SK-N-SH treated with all-trans-retinoic acid at 6 μM for 48 hours (cell line): Measurements from ENCODE around the gene DEFB112.

ENCODE experiments used
- ATAC-seq: fragments of 200-7000 bp; cut with Tn5 transposase; 3 replicates; pipeline ENCODE4 v1.9.1; 2020; ENCODE audit warnings: mild to moderate bottlenecking, moderate library complexity
- ARNTL ChIP-seq: fragments of 450-650 bp; formaldehyde crosslinking; IDR thresholded peaks from 2 replicates; pipeline ENCODE4 v1.5.0; 2020; ENCODE audit warnings: low read depth, mild to moderate bottlenecking, moderate library complexity, borderline replicate concordance
- BACH2 ChIP-seq: fragments of 250-450 bp; sonication (Bioruptor Pico); IDR thresholded peaks from 2 replicates; pipeline ENCODE4 v1.9.0; 2021; ENCODE audit warnings: mild to moderate bottlenecking, borderline replicate concordance
- CREB5 ChIP-seq: fragments of 250-450 bp; sonication (Bioruptor Pico); IDR thresholded peaks from 2 replicates; pipeline ENCODE4 v1.5.1; 2020; ENCODE audit warnings: low read depth, mild to moderate bottlenecking, moderate library complexity
- CSDC2 ChIP-seq: fragments of 250-450 bp; sonication (Bioruptor Pico); IDR thresholded peaks from 2 replicates; pipeline ENCODE4 v1.5.0; 2020; ENCODE audit warnings: mild to moderate bottlenecking, moderate library complexity
- CSRNP3 ChIP-seq: fragments of 250-450 bp; sonication (Bioruptor Pico); IDR thresholded peaks from 2 replicates; pipeline ENCODE4 v1.5.1; 2021; ENCODE audit warnings: mild to moderate bottlenecking, moderate library complexity
- ESRRG ChIP-seq: fragments of 250-450 bp; sonication (Bioruptor Pico); IDR thresholded peaks from 2 replicates; pipeline ENCODE4 v1.6.1; 2021; ENCODE audit warnings: mild to moderate bottlenecking
- ISL1 ChIP-seq: fragments of 250-450 bp; sonication (Bioruptor Pico); IDR thresholded peaks from 2 replicates; pipeline ENCODE4 v2.1.2; 2022; ENCODE audit warnings: mild to moderate bottlenecking, moderate library complexity
- OSR1 ChIP-seq: fragments of 250-450 bp; sonication (Bioruptor Pico); IDR thresholded peaks from 2 replicates; pipeline ENCODE4 v1.8.0; 2022; ENCODE audit warnings: moderate library complexity, mild to moderate bottlenecking, inconsistent platforms
- POU6F1 ChIP-seq: fragments of 250-450 bp; sonication (Bioruptor Pico); IDR thresholded peaks from 2 replicates; pipeline ENCODE4 v1.8.0; 2021; ENCODE audit warnings: low read depth, mild to moderate bottlenecking, moderate library complexity, borderline replicate concordance
- PPARA ChIP-seq: fragments of 250-450 bp; sonication (Bioruptor Pico); IDR thresholded peaks from 2 replicates; pipeline ENCODE4 v1.5.0; 2020; ENCODE audit warnings: mild to moderate bottlenecking, borderline replicate concordance
- RARB ChIP-seq: fragments of 250-450 bp; sonication (Bioruptor Pico); IDR thresholded peaks from 2 replicates; pipeline ENCODE4 v1.8.0; 2021; ENCODE audit warnings: mild to moderate bottlenecking, moderate library complexity
- SNAI2 ChIP-seq: fragments of 250-450 bp; sonication (Bioruptor Pico); IDR thresholded peaks from 2 replicates; pipeline ENCODE4 v1.5.0; 2020; ENCODE audit warnings: mild to moderate bottlenecking, moderate library complexity
- TCF4 ChIP-seq: fragments of 250-450 bp; sonication (Bioruptor Pico); IDR thresholded peaks from 2 replicates; pipeline ENCODE4 v1.8.0; 2021; ENCODE audit warnings: mild to moderate bottlenecking, moderate library complexity, borderline replicate concordance
- TOX ChIP-seq: fragments of 250-450 bp; sonication (Bioruptor Pico); IDR thresholded peaks from 2 replicates; pipeline ENCODE4 v1.8.0; 2021; ENCODE audit warnings: mild to moderate bottlenecking, moderate library complexity, borderline replicate concordance
- ZC3H10 ChIP-seq: fragments of 250-450 bp; sonication (Bioruptor Pico); IDR thresholded peaks from 2 replicates; pipeline ENCODE4 v1.5.1; 2021; ENCODE audit warnings: mild to moderate bottlenecking, moderate library complexity
- ZFP3 ChIP-seq: fragments of 250-450 bp; sonication (Bioruptor Pico); IDR thresholded peaks from 2 replicates; pipeline ENCODE4 v1.5.0; 2020; ENCODE audit warnings: mild to moderate bottlenecking, moderate library complexity
- ZFP30 ChIP-seq: fragments of 450-650 bp; formaldehyde crosslinking; IDR thresholded peaks from 2 replicates; pipeline ENCODE4 v1.5.0; 2022; ENCODE audit warnings: mild to moderate bottlenecking, moderate library complexity
- ZNF565 ChIP-seq: fragments of 450-650 bp; formaldehyde crosslinking; conservative IDR thresholded peaks from 2 replicates; pipeline ENCODE4 v1.5.0; 2020; ENCODE audit warnings: low read depth, mild to moderate bottlenecking, moderate library complexity
- ZNF70 ChIP-seq: fragments of 450-650 bp; formaldehyde crosslinking; IDR thresholded peaks from 2 replicates; pipeline ENCODE4 v1.5.0; 2020; ENCODE audit warnings: mild to moderate bottlenecking, moderate library complexity
- ZNF8 ChIP-seq: fragments of 450-650 bp; formaldehyde crosslinking; IDR thresholded peaks from 2 replicates; pipeline ENCODE4 v1.5.0; 2020; ENCODE audit warnings: mild to moderate bottlenecking, moderate library complexity

Gene DEFB112

GRCh38 chr6:50030777-50031562, 18.8 kb downstream of the DEFB112 start (continued):
- TF ChIP-seq CREB5 (CRISPR knock-in tag): no peak
- TF ChIP-seq OSR1 (CRISPR knock-in tag): no peak
- no peak for TF ChIP-seq CSDC2 (CRISPR knock-in tag)
- TF ChIP-seq BACH2 (CRISPR knock-in tag): no peak
- TF ChIP-seq ARNTL: no peak
- TF ChIP-seq TOX (CRISPR knock-in tag): no peak
- TF ChIP-seq SNAI2 (CRISPR knock-in tag): no peak
- no peak for TF ChIP-seq ZNF70
- TF ChIP-seq TCF4 (CRISPR knock-in tag): no peak
- TF ChIP-seq POU6F1 (CRISPR knock-in tag): no peak
- TF ChIP-seq ZC3H10 (CRISPR knock-in tag): no peak

- ATAC-seq: no peak
- TF ChIP-seq ZNF565 (CRISPR knock-in tag) (no peak), BACH2 (CRISPR knock-in tag) (no peak), OSR1 (CRISPR knock-in tag) (no peak)
Measured at GRCh38 chr6:50030350-50030749, 19.4 kb downstream of the DEFB112 start.

- TF ChIP-seq TCF4 (CRISPR knock-in tag) (no peak), ZFP30 (CRISPR knock-in tag) (no peak), ZNF70 (no peak), ZC3H10 (CRISPR knock-in tag) (no peak)
Measured at GRCh38 chr6:50025258-50025657, 24.5 kb downstream of the DEFB112 start.

GRCh38 chr6:50021894-50022293, 27.8 kb downstream of the DEFB112 start, which contains the start of gene DEFB110:
Gene DEFB110, minus strand, starts transcription at chr6:50021994. Its CDS starts 59 bp downstream, at chr6:50021935.
- TF ChIP-seq ESRRG (CRISPR knock-in tag) (no peak), OSR1 (CRISPR knock-in tag) (no peak), ARNTL (no peak), ZC3H10 (CRISPR knock-in tag) (no peak), PPARA (CRISPR knock-in tag) (no peak)
- TF ChIP-seq, all 23 proteins: peak for 0
- ATAC-seq: no peak

More at GRCh38 chr6:50025258-50025657, 24.5 kb downstream of the DEFB112 start:
- ATAC-seq: no peak

GRCh38 chr6:50007819-50008218, 41.9 kb downstream of the DEFB112 start:
- peak; percentile 57; the same call in 1 of the 3 replicates for ATAC-seq
- TF ChIP-seq CREB5 (CRISPR knock-in tag): no peak
- no peak for TF ChIP-seq SNAI2 (CRISPR knock-in tag)
- no peak for TF ChIP-seq CSRNP3 (CRISPR knock-in tag)
- no peak for TF ChIP-seq RARB (CRISPR knock-in tag)
- no peak for TF ChIP-seq OSR1 (CRISPR knock-in tag)
- TF ChIP-seq ZC3H10 (CRISPR knock-in tag): no peak
- TF ChIP-seq ISL1: no peak
- no peak for TF ChIP-seq ARNTL
- TF ChIP-seq ZFP3: no peak
- TF ChIP-seq ZNF565 (CRISPR knock-in tag): no peak
- TF ChIP-seq ZNF70: no peak
- TF ChIP-seq ZNF8: no peak
